GM21390 (cell line): ENCODE measurements around the gene C2orf42.
"Not testable (repeated sequence)": the region's sequence is repeated elsewhere in the genome, so short reads cannot be mapped to it uniquely, and the experiment has no call there.

Experiments
- ATAC-seq: cut with Tn5 transposase; IDR thresholded peaks from one replicate; pipeline ENCODE4 v1.9.1; 2021; ENCODE audit not compliant: unreplicated experiment

The C2orf42 gene

DNA sequence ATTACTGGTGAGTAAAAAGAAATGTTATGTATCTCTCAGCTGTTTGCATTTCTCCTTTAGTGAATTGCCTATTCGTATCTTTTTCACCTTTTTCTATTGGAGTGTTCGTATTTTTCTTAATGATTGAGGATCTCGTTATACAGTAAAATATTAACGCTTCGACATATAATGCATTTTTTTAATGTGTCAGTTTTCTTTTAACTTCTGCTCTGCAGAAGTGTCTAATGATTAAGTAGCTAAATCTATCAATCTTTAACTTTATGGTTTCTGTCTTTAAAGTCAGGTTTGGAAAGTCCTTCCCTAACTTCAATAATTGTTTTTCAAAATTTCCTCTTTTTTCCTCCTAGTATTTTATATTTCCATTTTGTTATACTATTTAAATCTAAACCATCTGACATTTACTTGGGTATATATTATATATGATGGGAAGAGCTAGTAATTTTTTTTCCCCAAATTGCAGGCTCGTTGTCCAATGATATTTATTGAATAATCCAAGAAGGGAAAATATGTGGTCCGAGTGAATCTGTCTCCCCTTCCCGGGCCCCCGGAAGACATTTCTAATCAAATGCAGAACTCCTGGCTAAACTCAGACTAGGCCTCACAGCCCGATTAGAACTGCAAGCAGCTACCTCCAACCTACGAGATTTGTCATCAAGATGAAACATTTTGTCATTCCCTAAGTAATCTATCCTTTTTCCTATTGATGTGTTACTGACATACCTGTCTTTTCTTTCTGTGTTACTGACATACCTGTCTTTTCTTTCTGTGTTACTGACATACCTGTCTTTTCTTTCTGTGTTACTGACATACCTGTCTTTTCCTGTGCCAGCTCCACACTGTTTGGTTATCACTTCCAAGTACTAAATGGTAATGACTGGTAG, 86.3 kb downstream of the C2orf42 start:
- ATAC-seq, result no peak

DNA sequence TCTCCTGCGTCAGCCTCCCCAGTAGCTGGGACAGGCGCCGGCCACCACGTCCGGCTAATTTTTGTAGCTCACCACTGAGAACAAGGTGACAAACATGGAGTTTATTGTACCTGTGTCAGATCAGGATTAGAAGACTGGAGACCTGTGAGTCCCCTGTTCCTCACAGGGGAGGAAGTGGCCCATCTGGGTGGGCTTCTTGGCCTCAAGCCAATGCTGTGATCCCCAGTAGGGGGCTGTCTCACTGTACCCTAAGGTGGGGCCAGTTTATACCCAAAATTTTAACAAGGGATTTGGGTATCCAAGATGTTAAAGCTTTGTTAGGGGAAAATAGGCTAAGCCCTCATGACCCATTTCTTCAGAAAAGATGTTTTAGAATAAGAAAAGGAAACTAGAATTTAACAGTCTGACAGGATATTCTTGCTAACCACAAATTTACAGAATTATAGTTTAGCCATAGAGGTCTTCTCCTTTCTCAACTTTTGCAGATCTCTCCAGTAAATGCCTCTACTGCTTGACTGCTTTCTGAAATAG, 87.2 kb downstream of the C2orf42 start:
- ATAC-seq, result no peak

DNA sequence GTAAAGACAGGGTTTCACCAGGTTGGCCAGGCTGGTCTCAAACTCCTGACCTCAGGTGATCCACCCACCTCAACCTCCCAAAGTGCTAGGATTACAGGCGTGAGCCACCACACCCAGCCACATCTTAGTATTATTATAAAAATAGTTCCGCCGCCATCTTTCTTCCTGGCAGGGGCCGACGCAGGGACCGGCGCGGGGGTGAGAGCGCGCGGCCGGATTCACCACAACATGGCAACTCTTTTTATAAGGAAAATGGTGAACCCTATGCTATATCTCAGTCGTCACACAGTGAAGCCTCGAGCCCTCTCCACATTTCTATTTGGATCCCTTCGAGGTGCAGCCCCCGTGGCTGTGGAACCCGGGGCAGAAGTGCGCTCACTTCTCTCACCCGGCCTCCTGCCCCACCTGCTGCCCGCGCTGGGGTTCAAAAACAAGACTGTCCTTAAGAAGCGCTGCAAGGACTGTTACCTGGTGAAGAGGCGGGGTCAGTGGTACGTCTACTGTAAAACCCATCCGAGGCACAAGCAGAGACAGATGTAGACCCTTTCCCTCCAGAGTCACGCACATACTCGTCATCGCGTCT, 88.4 kb downstream of the C2orf42 start:
- not testable (repeated sequence) for ATAC-seq

DNA sequence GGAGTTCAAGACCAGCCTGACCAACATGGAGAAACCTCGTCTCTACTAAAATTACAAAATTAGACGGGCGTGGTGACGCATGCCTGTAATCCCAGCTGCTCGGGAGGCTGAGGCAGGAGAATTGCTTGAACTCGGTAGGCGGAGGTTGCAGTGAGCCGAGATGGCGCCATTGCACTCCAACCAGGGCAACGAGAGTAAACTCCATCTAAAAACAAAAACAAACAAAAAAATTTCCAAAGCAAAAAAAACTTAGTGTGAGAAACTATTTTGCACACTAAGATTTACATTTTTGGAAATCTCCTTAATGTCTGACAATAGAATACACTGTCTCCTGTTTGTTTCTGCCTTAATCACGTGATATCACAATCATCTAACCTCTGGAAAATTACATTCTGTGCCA, 89.1 kb downstream of the C2orf42 start:
- not testable (repeated sequence) for ATAC-seq

DNA sequence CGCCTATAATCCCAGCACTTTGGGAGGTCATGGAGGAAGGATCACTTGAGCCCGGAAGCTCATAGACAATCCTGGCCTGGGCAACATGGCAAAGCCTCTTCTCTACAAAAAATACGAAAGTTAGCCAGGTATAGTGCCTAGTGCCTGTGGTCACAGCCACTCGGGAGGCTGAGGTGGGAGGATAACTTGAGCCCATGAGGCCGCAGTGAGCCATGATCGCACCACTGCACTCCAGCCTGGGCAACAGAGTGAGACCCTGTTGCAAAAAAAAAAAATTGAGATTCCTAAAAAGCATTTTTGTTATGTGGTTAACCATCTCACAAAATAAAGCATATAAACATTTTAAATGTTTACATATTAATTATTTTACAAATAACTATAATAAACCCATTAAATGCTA, 89.6 kb downstream of the C2orf42 start:
- no peak for ATAC-seq
